Lower lobe of right lung (tissue), 2 donors: ENCODE measurements around the gene MRPL46. TPM values are rescaled to one million over a fixed set of nuclear protein-coding genes. Genes with fewer than 3 reads are reported as not detected.

Source experiments
- ATAC-seq, 2 donors: fragments of 200-7000 bp; cut with Tn5 transposase; one replicate each; pipeline ENCODE4 v1.9.1; 2020 to 2022; ENCODE audit warnings: mild to moderate bottlenecking in 2 of 2, moderate library complexity in 2 of 2
- DNase-seq: peaks from one replicate; pipeline ENCODE4 v3.0.0-alpha.2; 2020
- H3K27ac ChIP-seq: fragments of 200-600 bp; one replicate; pipeline ENCODE4 v1.8.0; 2022
- H3K27me3 ChIP-seq: fragments of 200-600 bp; one replicate; pipeline ENCODE4 v1.8.0; 2022; ENCODE audit warnings: low read depth
- H3K36me3 ChIP-seq: fragments of 200-600 bp; one replicate; pipeline ENCODE4 v1.8.0; 2022; ENCODE audit warnings: mild to moderate bottlenecking
- H3K4me1 ChIP-seq: fragments of 200-600 bp; one replicate; pipeline ENCODE4 v1.8.0; 2022
- H3K4me3 ChIP-seq: fragments of 200-600 bp; one replicate; pipeline ENCODE4 v1.8.0; 2022; ENCODE audit warnings: mild to moderate bottlenecking
- H3K9me3 ChIP-seq: fragments of 200-600 bp; one replicate; pipeline ENCODE4 v1.8.0; 2022
- CTCF ChIP-seq: fragments of 200-600 bp; IDR thresholded peaks from one replicate; pipeline ENCODE4 v1.8.0; 2022; ENCODE audit warnings: antibody characterized with exemption, mild to moderate bottlenecking
- intact Hi-C: fragments of 100-400 bp; cut with DNase I; formaldehyde crosslinking; loops from one replicate; pipeline ENCODE4 v1.11.0; 2022
- total RNA-seq: library from RNA; stranded (reverse); fragmentation: NEBNext Ultra II Directional; extraction: Animal tissue kit (Norgen Biotek cat#: 25700); gene quantifications from one replicate; pipeline ENCODE4 v1.2.1, GENCODE V29; 2021
- donor health status: DM: no; HTN: yes; CAD: no; lungs with severe emphysema.

The MRPL46 gene
- total RNA-seq, 1 donor from 2014 or later = 15.3 TPM

DNA sequence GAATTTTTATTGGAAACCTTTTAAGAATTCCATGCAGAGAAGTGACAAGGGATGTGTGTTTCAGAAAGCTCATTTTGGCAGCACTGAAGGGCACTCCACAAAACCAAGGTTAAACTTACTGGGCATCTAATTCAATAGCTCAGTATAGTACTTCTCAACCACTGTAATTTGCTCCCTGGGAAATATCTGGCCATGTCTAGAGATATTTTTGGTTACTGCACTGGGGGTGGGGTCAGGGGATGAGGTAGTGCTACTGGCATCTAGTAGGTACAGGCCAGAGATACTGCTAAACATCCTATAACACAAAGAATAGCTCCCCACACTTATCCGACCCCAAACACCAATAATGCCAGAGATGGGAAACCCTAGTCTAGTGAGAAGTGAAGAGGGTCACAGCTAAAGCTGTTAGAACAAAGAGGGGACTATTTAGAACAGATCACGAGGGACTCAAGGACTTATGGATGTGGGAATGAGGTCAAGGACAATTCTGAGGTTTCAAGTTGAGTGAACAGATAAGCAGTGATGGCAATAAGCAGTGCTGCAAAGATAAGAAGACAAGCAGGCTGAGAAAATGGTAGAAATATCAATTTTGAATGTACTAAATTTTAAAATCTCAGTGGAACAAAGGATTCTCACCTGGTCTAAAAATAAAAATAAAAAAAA lies 3.2 kb downstream of the MRPL46 start:
- TF ChIP-seq CTCF = no peak
- Histone ChIP-seq H3K9me3 (no peaks in the 10 kb centered on the region), H3K4me3 (no peak overlapping the region), H3K36me3 (peaks cover 63% of the 10 kb centered on the region), H3K4me1 (peaks cover 27% of the 10 kb centered on the region), H3K27me3 (no peaks in the 10 kb centered on the region), H3K27ac (no peak overlapping the region)
- ATAC-seq = no peak
- DNase-seq = no peak
- intact Hi-C loops = no loop called here

DNA sequence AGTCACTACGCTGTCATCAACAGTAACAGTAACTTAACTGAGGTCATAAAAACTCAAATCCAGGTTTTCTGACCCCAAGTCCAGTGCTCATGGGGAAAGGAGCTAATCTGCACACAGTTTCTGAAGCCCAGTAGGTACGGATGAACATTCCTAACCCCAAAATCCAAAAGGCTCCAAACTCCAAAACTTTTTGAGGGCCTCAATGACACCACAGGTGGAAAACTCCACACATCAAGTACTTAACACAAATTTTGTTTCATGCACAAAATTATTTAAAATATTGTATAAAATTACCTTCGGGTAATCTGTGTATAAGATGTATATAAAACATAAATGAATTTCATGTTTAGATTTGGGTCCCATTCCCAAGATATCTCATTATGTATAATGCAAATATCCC lies 10.5 kb downstream of the MRPL46 start:
- DNase-seq = no peak
- Histone ChIP-seq H3K36me3 (peaks cover 57% of the 10 kb centered on the region), H3K27ac (no peak overlapping the region), H3K27me3 (no peaks in the 10 kb centered on the region), H3K9me3 (no peaks in the 10 kb centered on the region), H3K4me3 (no peak overlapping the region), H3K4me1 (peaks cover 7% of the 10 kb centered on the region)
- no peak for TF ChIP-seq CTCF
- no peak for ATAC-seq
- intact Hi-C loops = no loop called here

DNA sequence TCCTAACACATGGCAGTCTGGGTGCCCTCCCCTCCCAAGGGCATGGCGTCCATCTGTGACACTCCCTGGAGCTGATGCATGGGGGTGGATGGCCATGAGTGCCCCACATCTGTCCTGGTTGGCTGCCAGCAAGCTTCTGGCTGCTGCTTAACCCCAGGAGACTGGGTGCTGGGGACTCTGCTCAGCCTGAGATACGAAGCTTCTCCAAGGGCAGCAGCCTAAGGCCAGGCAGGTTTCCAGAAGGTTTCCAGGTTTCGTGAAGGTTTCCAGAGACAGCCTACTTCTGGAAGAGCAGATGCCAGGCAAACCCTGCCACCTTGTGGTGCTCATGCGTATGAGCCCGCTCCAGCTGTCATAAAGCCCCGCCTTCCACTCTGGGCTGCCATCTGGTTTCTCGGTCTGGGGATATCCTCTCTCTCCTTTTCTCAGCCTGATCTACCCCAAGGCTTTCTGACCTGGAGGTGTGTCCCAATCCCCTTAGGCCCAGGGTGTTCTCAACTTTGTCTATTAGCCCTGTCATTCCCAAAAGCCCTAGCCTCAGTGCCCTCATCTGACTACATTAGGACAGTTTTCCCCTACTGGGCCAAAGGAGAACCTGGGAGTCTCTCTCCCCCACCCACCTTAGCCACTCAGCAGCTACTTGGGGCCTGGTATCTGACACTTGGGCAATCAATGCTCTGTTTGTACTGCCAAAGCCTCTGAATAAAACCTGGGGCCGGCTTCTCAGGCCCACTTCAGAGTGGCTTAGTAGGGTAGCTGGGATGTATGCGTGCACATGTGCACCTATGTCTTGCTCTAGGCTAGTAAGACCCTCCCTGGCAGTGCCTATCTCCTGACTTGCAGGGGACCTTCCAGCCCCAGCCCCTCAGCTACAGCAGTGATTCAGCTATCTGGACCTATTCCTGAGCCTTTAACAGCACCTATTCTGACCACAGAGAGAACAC lies 12.0 kb downstream of the MRPL46 start:
- Histone ChIP-seq H3K27ac (no peak overlapping the region), H3K9me3 (no peaks in the 10 kb centered on the region), H3K4me1 (peaks cover 7% of the 10 kb centered on the region), H3K27me3 (no peaks in the 10 kb centered on the region), H3K4me3 (no peak overlapping the region), H3K36me3 (peaks cover 41% of the 10 kb centered on the region)
- TF ChIP-seq CTCF = peak; percentile 59
- intact Hi-C loops = no loop called here
- ATAC-seq = peak; percentile 83 to 88
- peak; percentile 55 for DNase-seq

DNA sequence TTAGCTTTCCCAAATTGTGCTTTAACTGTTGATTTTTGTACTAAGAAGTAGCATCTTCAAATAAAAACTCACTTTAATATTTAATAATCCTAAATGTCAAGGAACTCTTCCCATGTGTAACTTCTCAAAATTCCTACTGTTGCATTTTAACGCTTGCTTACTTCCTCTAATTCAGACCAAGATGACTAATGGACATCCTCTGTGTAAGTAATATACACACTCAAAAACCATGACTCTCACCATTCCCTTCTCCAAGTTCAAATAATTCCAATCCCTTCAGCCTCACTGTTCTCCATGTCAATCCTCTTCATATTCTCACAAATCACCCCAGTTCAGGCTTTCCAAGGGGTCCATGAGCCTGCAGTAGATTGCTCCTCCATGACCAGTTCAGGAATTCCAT lies 13.0 kb downstream of the MRPL46 start:
- H3K4me3 ChIP-seq = no peak overlapping the region
- peaks cover 8% of the 10 kb centered on the region for H3K27me3 ChIP-seq
- no peak overlapping the region for H3K27ac ChIP-seq
- H3K36me3 ChIP-seq = peaks cover 32% of the 10 kb centered on the region
- H3K9me3 ChIP-seq = no peaks in the 10 kb centered on the region
- DNase-seq = no peak
- no peak for TF ChIP-seq CTCF
- peaks cover 7% of the 10 kb centered on the region for H3K4me1 ChIP-seq
- no peak for ATAC-seq
- intact Hi-C loops = no loop called here

- peaks cover 26% of the 10 kb centered on the region for H3K36me3 ChIP-seq
- no peak overlapping the region for H3K4me3 ChIP-seq
- ATAC-seq = no peak
- H3K4me1 ChIP-seq = peaks cover 7% of the 10 kb centered on the region
- H3K27ac ChIP-seq = no peak overlapping the region
- peaks cover 13% of the 10 kb centered on the region for H3K27me3 ChIP-seq
- TF ChIP-seq CTCF = no peak
- intact Hi-C loops = no loop called here
- no peaks in the 10 kb centered on the region for H3K9me3 ChIP-seq
- no peak for DNase-seq
These were observed 13.5 kb downstream of the MRPL46 start for GRCh38 chr15:88453651-88454050.
